HFF-Myc (cell line): ENCODE measurements around the gene ST6GALNAC3.
A peak's percentile ranks its signal among the peaks of the same experiment; 100 is the strongest.

Source experiments
- DNase-seq: peaks from one replicate; pipeline ENCODE4 v3.0.0-alpha.2; 2011; ENCODE audit warnings: low read depth; ENCODE audit errors: extremely low read depth
- H3K4me3 ChIP-seq: replicated peaks from 2 replicates; pipeline ENCODE4 v1.5.1; 2011; ENCODE audit warnings: low read depth, mild to moderate bottlenecking, control low read depth, low read length
- TF ChIP-seq, protein P1 (sequence below): IDR thresholded peaks from 2 replicates; pipeline ENCODE4 v1.5.1; 2012; ENCODE audit warnings: mild to moderate bottlenecking, low read depth, low read length, control low read depth; ENCODE audit errors: missing control alignments

Gene ST6GALNAC3

DNA sequence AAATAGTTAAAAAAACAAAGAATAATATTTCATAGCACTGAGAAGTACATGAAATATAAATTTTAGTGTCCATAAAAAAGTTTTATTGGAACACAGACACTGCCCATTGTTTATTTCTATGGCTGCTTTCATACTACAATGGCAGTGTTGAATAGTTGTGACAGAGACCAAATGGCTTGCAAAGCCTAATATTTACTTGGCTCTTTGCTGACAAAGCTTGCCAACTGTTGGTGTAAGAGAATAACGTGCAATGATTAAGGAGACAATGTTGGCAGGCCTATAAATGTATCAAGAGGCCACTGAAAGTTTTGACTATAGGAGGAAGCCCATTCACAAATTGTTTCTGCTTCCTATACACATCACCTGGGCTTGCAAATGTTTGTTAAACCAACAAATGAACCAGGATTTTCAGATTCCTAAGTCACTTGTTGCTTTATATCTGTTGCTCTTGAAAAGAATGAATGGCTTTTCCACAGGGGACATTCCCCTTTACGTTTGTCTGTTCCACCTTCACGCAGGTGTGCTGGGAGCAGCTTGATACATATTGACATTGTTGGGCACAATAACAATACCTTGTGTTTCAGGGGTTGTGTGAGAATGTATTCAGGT lies 5.5 kb upstream of the ST6GALNAC3 start:
- TF ChIP-seq, protein P1, sequence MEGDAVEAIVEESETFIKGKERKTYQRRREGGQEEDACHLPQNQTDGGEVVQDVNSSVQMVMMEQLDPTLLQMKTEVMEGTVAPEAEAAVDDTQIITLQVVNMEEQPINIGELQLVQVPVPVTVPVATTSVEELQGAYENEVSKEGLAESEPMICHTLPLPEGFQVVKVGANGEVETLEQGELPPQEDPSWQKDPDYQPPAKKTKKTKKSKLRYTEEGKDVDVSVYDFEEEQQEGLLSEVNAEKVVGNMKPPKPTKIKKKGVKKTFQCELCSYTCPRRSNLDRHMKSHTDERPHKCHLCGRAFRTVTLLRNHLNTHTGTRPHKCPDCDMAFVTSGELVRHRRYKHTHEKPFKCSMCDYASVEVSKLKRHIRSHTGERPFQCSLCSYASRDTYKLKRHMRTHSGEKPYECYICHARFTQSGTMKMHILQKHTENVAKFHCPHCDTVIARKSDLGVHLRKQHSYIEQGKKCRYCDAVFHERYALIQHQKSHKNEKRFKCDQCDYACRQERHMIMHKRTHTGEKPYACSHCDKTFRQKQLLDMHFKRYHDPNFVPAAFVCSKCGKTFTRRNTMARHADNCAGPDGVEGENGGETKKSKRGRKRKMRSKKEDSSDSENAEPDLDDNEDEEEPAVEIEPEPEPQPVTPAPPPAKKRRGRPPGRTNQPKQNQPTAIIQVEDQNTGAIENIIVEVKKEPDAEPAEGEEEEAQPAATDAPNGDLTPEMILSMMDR, result no peak
- DNase-seq, result no peak
- no peak overlapping the region for H3K4me3 ChIP-seq

DNA sequence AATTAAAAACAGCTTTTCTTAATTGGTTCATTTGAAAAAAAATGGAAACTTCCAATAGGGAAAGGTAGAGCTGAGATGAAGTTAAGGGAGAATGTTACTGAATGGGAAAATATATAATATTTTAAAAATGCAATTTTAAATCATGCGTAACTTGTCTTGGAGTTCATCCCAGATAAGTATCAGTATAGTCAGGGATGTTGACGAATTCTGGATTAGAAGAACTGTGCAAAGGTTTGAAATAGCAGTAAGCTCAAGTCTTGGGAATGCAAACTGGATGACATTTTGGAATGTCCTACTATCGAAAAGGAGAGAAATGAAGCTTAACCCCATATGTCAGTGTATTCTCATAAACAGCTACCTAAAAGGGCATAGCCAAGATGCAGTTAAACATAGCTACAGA lies 4.0 kb upstream of the ST6GALNAC3 start:
- no peak for DNase-seq
- TF ChIP-seq, protein P1, result no peak
- no peak overlapping the region for H3K4me3 ChIP-seq

DNA sequence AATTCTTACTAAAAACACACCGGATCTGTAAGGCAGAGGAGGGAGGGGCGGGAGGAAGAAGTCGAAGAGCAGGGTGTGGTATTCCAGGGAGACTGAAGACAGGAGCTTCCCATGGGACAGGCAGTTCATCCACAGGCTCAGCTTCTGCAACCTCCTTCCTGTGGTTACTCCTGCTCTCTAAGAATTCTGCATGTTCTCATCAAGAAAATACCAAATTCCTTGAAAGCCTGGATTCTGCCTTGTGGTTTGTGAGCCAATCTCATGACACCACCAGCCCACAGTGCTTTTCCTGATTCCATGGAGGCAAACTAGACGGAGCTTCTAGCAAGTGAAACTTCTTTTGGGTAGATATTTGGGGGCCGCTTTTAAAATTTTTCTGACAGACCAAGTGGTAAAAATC lies 1.1 kb upstream of the ST6GALNAC3 start:
- no peak overlapping the region for H3K4me3 ChIP-seq
- TF ChIP-seq, protein P1, result no peak
- DNase-seq, result no peak

DNA sequence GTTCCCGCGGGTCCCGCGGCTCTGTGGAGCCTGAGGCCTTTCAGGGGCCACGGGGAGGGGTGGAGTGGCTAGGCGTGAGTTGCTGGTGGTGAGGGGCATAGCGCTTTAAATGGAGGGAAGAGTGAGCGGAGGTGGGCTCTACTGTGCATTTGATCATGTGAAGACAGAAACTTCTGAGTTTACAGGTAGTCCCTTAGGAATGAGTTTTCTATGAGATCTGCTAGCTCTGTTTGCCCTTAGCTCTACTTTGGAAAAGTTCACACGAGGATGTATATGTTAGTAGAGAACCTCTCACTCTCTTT lies 593 bp downstream of the ST6GALNAC3 start:
- no peak for DNase-seq
- TF ChIP-seq, protein P1, result no peak
- H3K4me3 ChIP-seq, result peak overlapping the region; percentile 52

DNA sequence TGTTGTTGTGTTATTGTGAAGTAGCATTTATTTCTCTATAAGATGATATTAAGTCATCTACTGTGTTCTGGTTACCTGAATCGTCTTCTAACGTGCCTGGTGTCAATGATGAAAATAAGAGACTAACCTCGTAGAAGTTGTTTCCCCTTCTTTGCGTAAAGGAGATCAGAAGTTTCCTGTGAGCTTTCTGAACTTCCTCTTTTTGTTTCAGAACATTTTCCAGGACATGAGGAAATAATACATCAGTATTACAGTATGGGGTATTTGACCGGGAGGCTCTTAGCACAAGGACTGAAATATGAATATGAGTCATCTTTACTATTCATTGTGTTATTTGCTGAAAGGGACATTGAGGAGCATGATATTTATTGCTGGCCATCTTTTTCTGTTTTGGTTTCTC lies 1.3 kb downstream of the ST6GALNAC3 start:
- TF ChIP-seq, protein P1, result no peak
- no peak overlapping the region for H3K4me3 ChIP-seq
- DNase-seq, result no peak

DNA sequence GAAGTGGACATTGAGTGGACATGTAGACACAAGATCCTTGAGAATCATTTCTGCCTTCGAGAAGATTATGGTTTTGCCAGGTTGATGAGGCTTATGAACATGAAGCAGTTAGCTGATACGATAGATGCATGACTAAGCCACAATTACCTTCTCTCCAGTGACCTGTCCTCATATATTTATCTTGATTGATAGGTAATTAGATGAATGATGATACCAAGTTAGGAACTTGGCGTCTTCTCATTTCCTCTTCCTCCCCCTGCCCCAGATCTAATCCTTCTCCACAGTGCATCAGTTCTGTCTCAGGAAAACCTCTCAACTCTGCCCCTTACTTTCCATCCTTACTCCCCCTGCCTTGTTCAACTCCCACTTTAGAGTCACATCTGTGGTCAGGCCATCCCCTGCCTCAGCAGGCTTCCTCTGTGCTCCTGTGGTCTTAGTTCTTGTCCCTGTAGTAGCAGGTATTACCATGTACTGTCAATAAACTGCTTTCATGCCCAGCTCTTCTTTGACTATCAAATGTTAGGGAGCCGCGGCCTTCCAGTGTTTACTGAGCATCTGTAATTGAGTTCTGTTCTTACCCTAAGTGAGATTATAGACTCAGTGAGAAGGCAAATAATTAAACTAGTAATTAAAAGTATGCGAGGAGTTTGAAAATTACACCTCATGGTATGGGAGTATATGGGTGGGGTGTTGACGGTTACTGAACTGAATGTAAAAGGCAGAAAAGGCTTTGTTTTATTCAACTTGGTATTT lies 5.1 kb downstream of the ST6GALNAC3 start:
- DNase-seq, result no peak
- TF ChIP-seq, protein P1, result no peak
- H3K4me3 ChIP-seq, result no peak overlapping the region

DNA sequence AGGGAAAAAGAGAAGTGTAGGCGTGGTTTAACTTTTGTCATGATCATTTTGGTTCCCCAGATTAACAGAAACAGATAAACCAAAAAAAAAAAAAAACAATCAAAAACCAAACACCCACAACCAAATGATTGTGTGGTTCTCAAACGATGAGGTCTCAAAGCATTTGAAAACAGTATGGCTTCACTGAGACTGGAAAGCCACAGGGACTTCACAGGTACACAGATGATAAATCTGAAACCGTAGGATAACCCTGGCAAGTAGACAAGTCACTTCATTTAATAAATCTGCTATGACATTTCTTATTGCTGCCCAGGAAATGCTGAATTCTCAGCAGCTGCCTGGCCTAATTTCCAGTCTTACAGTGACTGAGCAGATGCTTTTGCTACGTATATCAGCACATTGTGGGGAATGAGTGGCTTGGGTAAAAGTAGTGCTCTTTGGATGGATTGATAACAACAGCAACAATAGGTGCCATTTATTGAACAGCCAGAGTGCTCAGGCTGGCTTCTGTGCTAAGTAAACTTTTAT lies 6.1 kb downstream of the ST6GALNAC3 start:
- H3K4me3 ChIP-seq, result no peak overlapping the region
- TF ChIP-seq, protein P1, result no peak
- DNase-seq, result no peak
